Panc1 (cell line): ENCODE results near the gene IP6K1. TPM values are rescaled to one million over a fixed set of nuclear protein-coding genes. Genes with fewer than 3 reads are reported as not detected.

ENCODE experiments used
- microRNA-seq: library from miRNA; unstranded; fragments of <30 nt; microRNA quantifications from one replicate; pipeline ENCODE4 v1.1.0, GENCODE V29; 2020; ENCODE audit not compliant: unreplicated experiment
- total RNA-seq: library from RNA; stranded (reverse); gene quantifications from one replicate; pipeline ENCODE4 v1.2.1, GENCODE V29; 2021; ENCODE audit not compliant: unreplicated experiment

Gene IP6K1
- total RNA-seq, 1 experiment from 2014 or later: 39.8 TPM

Small RNA genes within 50 kb of the gene (microRNA-seq; reads per million reads assigned to microRNA genes)
- gene MIR5193: not detected

Other genes with a start within 250 kb of the IP6K1 start
- 0.87 TPM for gene BSN, start 232.1 kb downstream of the IP6K1 start, total RNA-seq
- 131 TPM for gene APEH, start 112.2 kb downstream of the IP6K1 start, total RNA-seq
- gene MST1, start 97.1 kb downstream of the IP6K1 start, total RNA-seq: 14.0 TPM
- 23.1 TPM for gene RNF123, start 97.0 kb downstream of the IP6K1 start, total RNA-seq
- gene AMIGO3, start 66.9 kb downstream of the IP6K1 start, total RNA-seq: 0.72 TPM
- gene GMPPB, start 62.6 kb downstream of the IP6K1 start, total RNA-seq: 28.4 TPM
- not detected for gene CDHR4, start 13.3 kb upstream of the IP6K1 start, total RNA-seq
- gene INKA1, start 16.7 kb upstream of the IP6K1 start, total RNA-seq: 2.2 TPM
- gene UBA7, start 27.4 kb upstream of the IP6K1 start, total RNA-seq: 12.5 TPM
- 18.5 TPM for gene TRAIP, start 70.0 kb upstream of the IP6K1 start, total RNA-seq
- gene CAMKV, start 83.4 kb upstream of the IP6K1 start, total RNA-seq: 0.85 TPM
- 27.5 TPM for gene MST1R, start 117.3 kb upstream of the IP6K1 start, total RNA-seq
- gene MON1A, start 143.3 kb upstream of the IP6K1 start, total RNA-seq: 12.9 TPM
- gene RBM6, start 153.6 kb upstream of the IP6K1 start, total RNA-seq: 43.6 TPM